Measurements from ENCODE around the gene ARHGAP8. TPM values are rescaled to one million over a fixed set of nuclear protein-coding genes. Genes with fewer than 3 reads are reported as not detected.

Gene ARHGAP8
- total RNA-seq, 6 experiments from 2014 or later: not detected

- no peak overlapping the region for H3K4me3 Mint-ChIP-seq
- no peaks in the 10 kb centered on the region for H3K36me3 Mint-ChIP-seq (ENCODE audit: low read depth)
- no peak overlapping the region for H3K27ac Mint-ChIP-seq
- peaks cover 20% of the 10 kb centered on the region; the same call in 1 of the 2 replicates for H3K9me3 Mint-ChIP-seq
- no peak for DNase-seq
- H3K4me1 Mint-ChIP-seq (ENCODE audit: low read depth): no peaks in the 10 kb centered on the region
- H3K27me3 Mint-ChIP-seq (ENCODE audit: insufficient read depth): peaks cover 10% of the 10 kb centered on the region
- TF ChIP-seq CTCF (IDR thresholded peaks at IDR 0.05): no peak
These were observed 92.8 kb downstream of the ARHGAP8 start for GRCh38 chr22:44845191-44845590.

GRCh38 chr22:44845796-44846720 is 93.7 kb downstream of the ARHGAP8 start:
- Mint-ChIP-seq H3K27ac (no peak overlapping the region), H3K4me1 (ENCODE audit: low read depth) (no peaks in the 10 kb centered on the region), H3K36me3 (ENCODE audit: low read depth) (no peaks in the 10 kb centered on the region), H3K9me3 (peaks cover 13% of the 10 kb centered on the region), H3K4me3 (no peak overlapping the region), H3K27me3 (ENCODE audit: insufficient read depth) (peaks cover 11% of the 10 kb centered on the region)
- no peak for TF ChIP-seq CTCF (IDR thresholded peaks at IDR 0.05)
- no peak for DNase-seq

GRCh38 chr22:44846726-44847275 is 94.4 kb downstream of the ARHGAP8 start:
- no peaks in the 10 kb centered on the region for H3K4me1 Mint-ChIP-seq (ENCODE audit: low read depth)
- H3K27ac Mint-ChIP-seq: no peak overlapping the region

GRCh38 chr22:44847380-44847779 is 95.0 kb downstream of the ARHGAP8 start:
- peaks cover 10% of the 10 kb centered on the region for H3K27me3 Mint-ChIP-seq (ENCODE audit: insufficient read depth)
- H3K9me3 Mint-ChIP-seq: peaks cover 13% of the 10 kb centered on the region
- no peak for DNase-seq
- H3K4me3 Mint-ChIP-seq: no peak overlapping the region
- no peak for TF ChIP-seq CTCF (IDR thresholded peaks at IDR 0.05)
- H3K4me1 Mint-ChIP-seq (ENCODE audit: low read depth): no peaks in the 10 kb centered on the region
- H3K36me3 Mint-ChIP-seq (ENCODE audit: low read depth): no peaks in the 10 kb centered on the region
- no peak overlapping the region for H3K27ac Mint-ChIP-seq

More at GRCh38 chr22:44846726-44847275, 94.4 kb downstream of the ARHGAP8 start:
- peaks cover 13% of the 10 kb centered on the region for H3K9me3 Mint-ChIP-seq
- H3K27me3 Mint-ChIP-seq (ENCODE audit: insufficient read depth): peaks cover 12% of the 10 kb centered on the region
- DNase-seq: no peak
- no peak overlapping the region for H3K4me3 Mint-ChIP-seq
- no peaks in the 10 kb centered on the region for H3K36me3 Mint-ChIP-seq (ENCODE audit: low read depth)
- TF ChIP-seq CTCF (IDR thresholded peaks at IDR 0.05): no peak

GRCh38 chr22:44847892-44848291 is 95.5 kb downstream of the ARHGAP8 start:
- DNase-seq: no peak
- Mint-ChIP-seq H3K9me3 (peaks cover 13% of the 10 kb centered on the region), H3K27me3 (ENCODE audit: insufficient read depth) (peaks cover 9% of the 10 kb centered on the region), H3K4me3 (no peak overlapping the region), H3K27ac (no peak overlapping the region), H3K4me1 (ENCODE audit: low read depth) (0 out of 2 replicates have a peak, but pooled peaks cover under 1% of the 10 kb centered on the region), H3K36me3 (ENCODE audit: low read depth) (no peaks in the 10 kb centered on the region)
- no peak for TF ChIP-seq CTCF (IDR thresholded peaks at IDR 0.05)
